A549 (cell line): ENCODE results near the gene GMDS. TPM values are rescaled to one million over a fixed set of nuclear protein-coding genes. Genes with fewer than 3 reads are reported as not detected.

Source experiments
- ATAC-seq, 2 experiments: fragments of 200-7000 bp in 1 of 2; fragments of >200 bp in 1 of 2; cut with Nextera tagmentation in 1 of 2; cut with Tn5 transposase in 1 of 2; 3 replicates each; pipeline versions ENCODE4 v1.8.0 to v1.9.1; 2018 to 2020; ENCODE audit warnings: mild to moderate bottlenecking in 1 of 2, moderate library complexity in 1 of 2
- CTCF ChIA-PET: fragments of 300-600 bp; sonication (Branson Sonifier 250); formaldehyde crosslinking; extraction: SDS; loops from one replicate; lab custom pipeline; 2021; ENCODE audit warnings: antibody characterized with exemption, inconsistent platforms; lab: Yijun Ruan, JAX
- POLR2A ChIA-PET: fragments of 350-600 bp; formaldehyde crosslinking; extraction: SDS; loops from one replicate; lab custom pipeline; 2021; ENCODE audit warnings: antibody characterized with exemption, inconsistent platforms; lab: Yijun Ruan, JAX
- DNase-seq, 2 experiments: peaks; one replicate each; pipeline versions ENCODE4 v3.0.0 to v3.0.0-alpha.2; 2011 to 2016; ENCODE audit warnings: low read depth in 1 of 2, low spot score in 1 of 2
- FAIRE-seq: peaks from 2 replicates; lab custom pipeline; 2011; peaks lifted over from hg19 to GRCh38; lab: Jason Lieb, UNC
- H3K27ac ChIP-seq, 2 experiments: fragments of >200 bp; sonication (Bioruptor Twin); formaldehyde crosslinking; 3 replicates each; pipeline ENCODE4 v1.5.1; 2016 to 2017
- H3K4me1 ChIP-seq: fragments of >200 bp; sonication (Bioruptor Twin); formaldehyde crosslinking; 3 replicates; pipeline ENCODE4 v1.6.1; 2016
- H3K4me2 ChIP-seq: fragments of >200 bp; sonication (Bioruptor Twin); formaldehyde crosslinking; 3 replicates; pipeline ENCODE4 v1.6.1; 2016
- H3K4me3 ChIP-seq: fragments of >200 bp; sonication (Bioruptor Twin); formaldehyde crosslinking; 3 replicates; pipeline ENCODE4 v1.5.1; 2016
- H3K9me3 ChIP-seq: fragments of >200 bp; sonication (Bioruptor Twin); formaldehyde crosslinking; 3 replicates; pipeline ENCODE4 v1.6.1; 2016
- ATOH8 ChIP-seq: fragments of 250-450 bp; sonication (Bioruptor Pico); IDR thresholded peaks from 2 replicates; pipeline ENCODE4 v1.5.0; 2020; ENCODE audit warnings: low read depth, mild to moderate bottlenecking, moderate library complexity
- CHD2 ChIP-seq: fragments of 150-350 bp; IDR thresholded peaks from 2 replicates; pipeline ENCODE4 v1.6.1; 2014; ENCODE audit warnings: low read length; ENCODE audit not compliant: partially characterized antibody
- CHD4 ChIP-seq: fragments of 200-600 bp; sonication (generic); IDR thresholded peaks from 2 replicates; pipeline ENCODE4 v1.6.1; 2016; ENCODE audit warnings: antibody characterized with exemption, mild to moderate bottlenecking, borderline replicate concordance
- CTCF ChIP-seq: fragments of >200 bp; sonication (Bioruptor Twin); formaldehyde crosslinking; IDR thresholded peaks from 3 replicates; pipeline ENCODE4 v1.5.1; 2016
- E2F6 ChIP-seq: IDR thresholded peaks from 2 replicates; pipeline ENCODE4 v1.6.1; 2012; ENCODE audit warnings: low read depth, borderline replicate concordance
- ESRRA ChIP-seq: fragments of 150-350 bp; IDR thresholded peaks from 2 replicates; pipeline ENCODE4 v1.6.1; 2014; ENCODE audit warnings: mild to moderate bottlenecking, low read length, borderline replicate concordance
- FOSB ChIP-seq: fragments of 250-450 bp; sonication (Bioruptor Pico); IDR thresholded peaks from 2 replicates; pipeline ENCODE4 v1.5.0; 2020; ENCODE audit warnings: mild to moderate bottlenecking, moderate library complexity
- GATA3 ChIP-seq: IDR thresholded peaks from 2 replicates; pipeline ENCODE4 v1.6.1; 2012; ENCODE audit warnings: borderline replicate concordance
- HDAC2 ChIP-seq: fragments of 200-600 bp; sonication (generic); IDR thresholded peaks from 2 replicates; pipeline ENCODE4 v1.6.1; 2016
- HMGXB4 ChIP-seq: fragments of 250-450 bp; sonication (Bioruptor Pico); IDR thresholded peaks from 2 replicates; pipeline ENCODE4 v1.5.0; 2021; ENCODE audit warnings: mild to moderate bottlenecking, moderate library complexity, borderline replicate concordance
- HOXB5 ChIP-seq: fragments of 250-450 bp; sonication (Bioruptor Pico); IDR thresholded peaks from 2 replicates; pipeline ENCODE4 v1.5.0; 2020; ENCODE audit warnings: mild to moderate bottlenecking, moderate library complexity
- KDM5A ChIP-seq: fragments of 200-600 bp; sonication (generic); IDR thresholded peaks from 2 replicates; pipeline ENCODE4 v1.6.1; 2016; ENCODE audit warnings: antibody characterized with exemption, mild to moderate bottlenecking
- MAFK ChIP-seq: fragments of 450-650 bp; IDR thresholded peaks from 2 replicates; pipeline ENCODE4 v1.6.1; 2014; ENCODE audit not compliant: partially characterized antibody
- MAX ChIP-seq: IDR thresholded peaks from 2 replicates; pipeline ENCODE4 v1.6.1; 2012
- MAZ ChIP-seq: fragments of 150-350 bp; IDR thresholded peaks from 2 replicates; pipeline ENCODE4 v1.6.1; 2014; ENCODE audit warnings: antibody characterized with exemption, low read depth, low read length, borderline replicate concordance
- MYC ChIP-seq: IDR thresholded peaks from 2 replicates; pipeline ENCODE4 v1.6.1; 2012; ENCODE audit warnings: mild to moderate bottlenecking, inconsistent platforms, low read length, improper control_type of control experiment, borderline replicate concordance
- NPAS2 ChIP-seq: fragments of 250-450 bp; sonication (Bioruptor Pico); IDR thresholded peaks from 2 replicates; pipeline ENCODE4 v1.8.0; 2022; ENCODE audit warnings: mild to moderate bottlenecking, moderate library complexity, borderline replicate concordance
- NR3C1 ChIP-seq: fragments of >200 bp; sonication (Bioruptor Twin); formaldehyde crosslinking; IDR thresholded peaks from 3 replicates; pipeline ENCODE4 v1.6.1; 2017
- RAD21 ChIP-seq, 2 experiments: fragments of >200 bp in 1 of 2; sonication (Bioruptor Twin) in 1 of 2; formaldehyde crosslinking in 1 of 2; IDR thresholded peaks in 1 of 2; conservative IDR thresholded peaks in 1 of 2; 2 replicates in 1 of 2; 3 replicates in 1 of 2; pipeline ENCODE4 v1.6.1; 2012 to 2018; ENCODE audit warnings: inconsistent platforms in 1 of 2
- RCOR1 ChIP-seq: fragments of 150-350 bp; IDR thresholded peaks from 2 replicates; pipeline ENCODE4 v1.6.1; 2014; ENCODE audit warnings: antibody characterized with exemption, low read length, low read depth
- SREBF2 ChIP-seq: fragments of 450-650 bp; IDR thresholded peaks from 2 replicates; pipeline ENCODE4 v1.6.1; 2014; ENCODE audit warnings: mild to moderate bottlenecking, moderate library complexity
- USF2 ChIP-seq: fragments of 450-650 bp; IDR thresholded peaks from 2 replicates; pipeline ENCODE4 v1.6.1; 2014; ENCODE audit warnings: antibody characterized with exemption
- ZC3H11A ChIP-seq: fragments of 450-650 bp; IDR thresholded peaks from 2 replicates; pipeline ENCODE4 v1.6.1; 2014; ENCODE audit warnings: antibody characterized with exemption, mild to moderate bottlenecking
- WGBS: methylation state at CpG from one replicate; pipeline ENCODE4 v1.1.6; 2017; ENCODE audit errors: missing lambda C conversion rate; 5-methylcytosine and 5-hydroxymethylcytosine counted together
- polyA plus RNA-seq, 4 experiments: library from polyadenylated mRNA; depleted of rRNA in 3 of 4; stranded (reverse); fragments of >200 nt; fragmentation: RNase III in 1 of 4; extraction: RNeasy Plus Mini Kit Qiagen cat#74134 plus additional on column Dnase treatment in 1 of 4; gene quantifications; 2 replicates in 3 of 4; 3 replicates in 1 of 4; pipeline ENCODE4 v1.2.3, GENCODE V29; 2011 to 2017

GMDS gene
- polyA plus RNA-seq, 2 of the 4 experiments (the other 2 are of a cell fraction), result 9.9 to 12.4 TPM

GRCh38 chr6:2205396-2205795, 40.0 kb downstream of the GMDS start:
- TF ChIP-seq RAD21 (conservative IDR thresholded peaks at IDR 0.05 in 1 of 2, IDR thresholded peaks at IDR 0.05 in 1 of 2), result no peak
- no peak for TF ChIP-seq CTCF
- no peak for TF ChIP-seq FOSB
- no peak for TF ChIP-seq ESRRA
- no peak for TF ChIP-seq MAX
- no peak for TF ChIP-seq KDM5A
- no peak overlapping the region for H3K27ac ChIP-seq
- H3K9me3 ChIP-seq, result no peaks in the 10 kb centered on the region
- ATAC-seq (no peak), FAIRE-seq (no peak), DNase-seq (no peak)
- no peak overlapping the region for H3K4me2 ChIP-seq
- H3K4me1 ChIP-seq, result no peaks in the 10 kb centered on the region
- ChIA-PET CTCF (no interaction called here), POLR2A (no interaction called here)
- 96% methylated on average over 3 of the region's 3 CpGs for WGBS
- H3K4me3 ChIP-seq, result no peak overlapping the region

GRCh38 chr6:2204272-2204671, 41.1 kb downstream of the GMDS start:
- WGBS, result 80% methylated on average over 2 of the region's 2 CpGs
- H3K4me3 ChIP-seq, result no peak overlapping the region
- no peak for FAIRE-seq
- no peak for TF ChIP-seq NPAS2 (CRISPR knock-in tag)
- no peak for TF ChIP-seq NR3C1
- H3K9me3 ChIP-seq, result no peaks in the 10 kb centered on the region
- H3K4me1 ChIP-seq, result no peaks in the 10 kb centered on the region
- H3K4me2 ChIP-seq, result no peak overlapping the region
- ChIA-PET POLR2A (no interaction called here), CTCF (interaction anchor here (0.9 to 1.0 kb wide), 2 partner anchors 19 to 150 kb away, joined by 3 read pairs; no protein-coding TSS in a partner anchor)
- ATAC-seq, result no peak
- DNase-seq, result no peak
- no peak overlapping the region for H3K27ac ChIP-seq

- no peak for ATAC-seq
- Histone ChIP-seq H3K4me2 (no peak overlapping the region), H3K4me3 (no peak overlapping the region), H3K27ac (no peak overlapping the region), H3K4me1 (no peaks in the 10 kb centered on the region), H3K9me3 (no peaks in the 10 kb centered on the region)
- FAIRE-seq, result no peak
- CTCF ChIA-PET, result no interaction called here
- WGBS, result 91% methylated on average over 3 of the region's 3 CpGs
- TF ChIP-seq ZC3H11A (no peak), USF2 (no peak), HMGXB4 (CRISPR knock-in tag) (no peak), CHD2 (no peak), SREBF2 (no peak), RCOR1 (no peak)
- POLR2A ChIA-PET, result no interaction called here
- no peak for DNase-seq
Measured at GRCh38 chr6:2203264-2203663, 42.1 kb downstream of the GMDS start.

- no peak for DNase-seq
- H3K4me2 ChIP-seq, result no peak overlapping the region
- FAIRE-seq, result no peak
- POLR2A ChIA-PET, result no interaction called here
- CTCF ChIA-PET, result interaction anchor here (1.0 to 1.5 kb wide), 4 partner anchors 10 to 498 kb away, joined by 3 to 4 read pairs (median 4); no protein-coding TSS in a partner anchor
- no peak for ATAC-seq
- 65% methylated on average over 4 of the region's 4 CpGs for WGBS
- H3K27ac ChIP-seq, result no peak overlapping the region
- H3K4me3 ChIP-seq, result no peak overlapping the region
- H3K4me1 ChIP-seq, result 0 out of 3 replicates have a peak, but pooled peaks cover 4% of the 10 kb centered on the region
- H3K9me3 ChIP-seq, result no peaks in the 10 kb centered on the region
- TF ChIP-seq HOXB5 (CRISPR knock-in tag) (no peak), MAZ (no peak), MAFK (no peak), HDAC2 (no peak), ATOH8 (CRISPR knock-in tag) (no peak), E2F6 (no peak), GATA3 (no peak), ESRRA (no peak), MYC (no peak), CHD4 (no peak), HMGXB4 (CRISPR knock-in tag) (no peak)
Measured at GRCh38 chr6:2197984-2198383, 47.4 kb downstream of the GMDS start.
